ENCODE measurements around the gene NDUFB7. TPM values are rescaled to one million over a fixed set of nuclear protein-coding genes. Genes with fewer than 3 reads are reported as not detected.
"Not testable (repeated sequence)": the region's sequence is repeated elsewhere in the genome, so short reads cannot be mapped to it uniquely, and the experiment has no call there.

Gene NDUFB7
- polyA plus RNA-seq, result 224 TPM

GRCh38 chr19:14571695-14572490, at the start of gene NDUFB7:
Gene NDUFB7, minus strand, starts transcription at chr19:14572066. Its CDS starts 66 bp downstream, at chr19:14572000.
- Mint-ChIP-seq H3K4me1 (peaks cover 25 to 38% (median 32%) of the 10 kb centered on the region in 3 donors), H3K36me3 (peaks cover 2% of the 10 kb centered on the region), H3K9me3 (no peaks in the 10 kb centered on the region), H3K27ac (peak within 1 kb of the TSS; percentile 77 to 97 (median 88)), H3K4me3 (peak within 1 kb of the TSS; percentile 95 to 100 (median 98)), H3K27me3 (no peaks in the 10 kb centered on the region)

- peaks cover under 1 to 5% (median under 1%) of the 10 kb centered on the region in 3 donors for H3K4me1 Mint-ChIP-seq
- H3K27ac Mint-ChIP-seq, result no peak overlapping the region
- peaks cover 8% of the 10 kb centered on the region for H3K36me3 Mint-ChIP-seq
Observed at GRCh38 chr19:14619404-14619803, 47.5 kb upstream of the NDUFB7 start.

GRCh38 chr19:14616407-14616806, 44.5 kb upstream of the NDUFB7 start:
- Mint-ChIP-seq H3K27ac (peak overlapping the region in 2 of 3 donors; percentile 71 to 94), H3K4me3 (peak overlapping the region in 1 of 4 donors; percentile 78), H3K27me3 (no peaks in the 10 kb centered on the region), H3K4me1 (peaks cover 11 to 18% (median 11%) of the 10 kb centered on the region in 3 donors), H3K36me3 (peaks cover 7% of the 10 kb centered on the region), H3K9me3 (peaks cover 0 to 9% (median 1%) of the 10 kb centered on the region in 3 donors)

More at GRCh38 chr19:14619404-14619803, 47.5 kb upstream of the NDUFB7 start:
- Mint-ChIP-seq H3K9me3 (peaks cover 0 to 9% (median 1%) of the 10 kb centered on the region in 3 donors), H3K4me3 (no peak overlapping the region), H3K27me3 (no peaks in the 10 kb centered on the region)

GRCh38 chr19:14615623-14616022, 43.8 kb upstream of the NDUFB7 start:
- H3K27ac Mint-ChIP-seq, result peak overlapping the region in 2 of 3 donors; percentile 15 to 71
- H3K4me3 Mint-ChIP-seq, result no peak overlapping the region
- peaks cover 0 to 9% (median 1%) of the 10 kb centered on the region in 3 donors for H3K9me3 Mint-ChIP-seq
- H3K27me3 Mint-ChIP-seq, result no peaks in the 10 kb centered on the region
- H3K36me3 Mint-ChIP-seq, result peaks cover 10% of the 10 kb centered on the region
- peaks cover 14 to 20% (median 16%) of the 10 kb centered on the region in 3 donors for H3K4me1 Mint-ChIP-seq

- peaks cover 12% of the 10 kb centered on the region for H3K36me3 Mint-ChIP-seq
- peaks cover 14 to 23% (median 16%) of the 10 kb centered on the region in 3 donors for H3K4me1 Mint-ChIP-seq
- peak overlapping the region; percentile 84 to 99 (median 98) for H3K27ac Mint-ChIP-seq
- peaks cover 0 to 1% (median 0%) of the 10 kb centered on the region in 3 donors for H3K9me3 Mint-ChIP-seq
- H3K27me3 Mint-ChIP-seq, result no peaks in the 10 kb centered on the region
- peak overlapping the region; percentile 21 to 79 (median 62) for H3K4me3 Mint-ChIP-seq
Observed at GRCh38 chr19:14614099-14614412, 42.2 kb upstream of the NDUFB7 start.

GRCh38 chr19:14613399-14614098, 41.7 kb upstream of the NDUFB7 start:
- Mint-ChIP-seq H3K36me3 (peaks cover 12% of the 10 kb centered on the region), H3K4me3 (peak overlapping the region; percentile 21 to 79 (median 62)), H3K27ac (peak overlapping the region; percentile 84 to 99 (median 98)), H3K4me1 (peaks cover 14 to 23% (median 16%) of the 10 kb centered on the region in 3 donors)
- not testable (repeated sequence) for H3K9me3 Mint-ChIP-seq, H3K27me3 Mint-ChIP-seq

GRCh38 chr19:14612657-14613056, 40.8 kb upstream of the NDUFB7 start:
- no peaks in the 10 kb centered on the region for H3K27me3 Mint-ChIP-seq
- peaks cover 14 to 25% (median 20%) of the 10 kb centered on the region in 3 donors for H3K4me1 Mint-ChIP-seq
- peaks cover 14% of the 10 kb centered on the region for H3K36me3 Mint-ChIP-seq
- peak overlapping the region; percentile 84 to 99 (median 98) for H3K27ac Mint-ChIP-seq
- peaks cover 0 to 1% (median 0%) of the 10 kb centered on the region in 3 donors for H3K9me3 Mint-ChIP-seq
- peak overlapping the region in 2 of 4 donors; percentile 51 to 54 for H3K4me3 Mint-ChIP-seq

- Mint-ChIP-seq H3K27ac (peak overlapping the region in 1 of 3 donors; percentile 84), H3K36me3 (peaks cover 14% of the 10 kb centered on the region), H3K4me1 (peaks cover 14 to 25% (median 20%) of the 10 kb centered on the region in 3 donors)
- H3K4me3 Mint-ChIP-seq, H3K9me3 Mint-ChIP-seq, H3K27me3 Mint-ChIP-seq: not testable (repeated sequence)
Observed at GRCh38 chr19:14612242-14612641, 40.4 kb upstream of the NDUFB7 start.

- H3K4me1 Mint-ChIP-seq, result peaks cover 14 to 22% (median 21%) of the 10 kb centered on the region in 3 donors
- H3K27ac Mint-ChIP-seq, result no peak overlapping the region
- H3K9me3 Mint-ChIP-seq, result no peaks in the 10 kb centered on the region
- no peaks in the 10 kb centered on the region for H3K27me3 Mint-ChIP-seq
- peak overlapping the region in 1 of 4 donors; percentile 45 for H3K4me3 Mint-ChIP-seq
- peaks cover 10% of the 10 kb centered on the region for H3K36me3 Mint-ChIP-seq
Observed at GRCh38 chr19:14611051-14611450, 39.2 kb upstream of the NDUFB7 start.

- no peaks in the 10 kb centered on the region for H3K9me3 Mint-ChIP-seq
- peaks cover 31 to 39% (median 33%) of the 10 kb centered on the region in 3 donors for H3K4me1 Mint-ChIP-seq
- no peaks in the 10 kb centered on the region for H3K27me3 Mint-ChIP-seq
- H3K4me3 Mint-ChIP-seq, result no peak overlapping the region
- peaks cover 10% of the 10 kb centered on the region for H3K36me3 Mint-ChIP-seq
- no peak overlapping the region for H3K27ac Mint-ChIP-seq
Observed at GRCh38 chr19:14606627-14607026, 34.8 kb upstream of the NDUFB7 start.

GRCh38 chr19:14603990-14604387, 32.1 kb upstream of the NDUFB7 start:
- Mint-ChIP-seq H3K4me1 (peaks cover 28 to 39% (median 32%) of the 10 kb centered on the region in 3 donors), H3K9me3 (no peaks in the 10 kb centered on the region), H3K4me3 (peak overlapping the region; percentile 57 to 89 (median 82)), H3K36me3 (peaks cover 16% of the 10 kb centered on the region), H3K27ac (peak overlapping the region; percentile 89 to 98 (median 97)), H3K27me3 (no peaks in the 10 kb centered on the region)

- Mint-ChIP-seq H3K27ac (no peak overlapping the region), H3K4me1 (peaks cover 24 to 28% (median 24%) of the 10 kb centered on the region in 3 donors), H3K27me3 (no peaks in the 10 kb centered on the region), H3K9me3 (peaks cover 0 to 8% (median 0%) of the 10 kb centered on the region in 3 donors), H3K4me3 (no peak overlapping the region), H3K36me3 (peaks cover 25% of the 10 kb centered on the region)
Observed at GRCh38 chr19:14599548-14600147, 27.8 kb upstream of the NDUFB7 start.

GRCh38 chr19:14595558-14595957, 23.7 kb upstream of the NDUFB7 start:
- peak overlapping the region in 1 of 4 donors; percentile 56 for H3K4me3 Mint-ChIP-seq
- H3K4me1 Mint-ChIP-seq, result peaks cover 17 to 27% (median 22%) of the 10 kb centered on the region in 3 donors
- H3K27me3 Mint-ChIP-seq, result no peaks in the 10 kb centered on the region
- H3K27ac Mint-ChIP-seq, result peak overlapping the region in 1 of 3 donors; percentile 28
- H3K9me3 Mint-ChIP-seq, result peaks cover 0 to 8% (median 0%) of the 10 kb centered on the region in 3 donors
- peaks cover 29% of the 10 kb centered on the region for H3K36me3 Mint-ChIP-seq

GRCh38 chr19:14589433-14589832, 17.6 kb upstream of the NDUFB7 start:
- not testable (repeated sequence) for H3K9me3 Mint-ChIP-seq, H3K27ac Mint-ChIP-seq, H3K4me3 Mint-ChIP-seq, H3K27me3 Mint-ChIP-seq
- H3K36me3 Mint-ChIP-seq, result peaks cover 14% of the 10 kb centered on the region
- peaks cover 14 to 32% (median 28%) of the 10 kb centered on the region in 3 donors for H3K4me1 Mint-ChIP-seq

GRCh38 chr19:14585187-14585586, 13.3 kb upstream of the NDUFB7 start:
- not testable (repeated sequence) for H3K9me3 Mint-ChIP-seq, H3K36me3 Mint-ChIP-seq, H3K27me3 Mint-ChIP-seq, H3K27ac Mint-ChIP-seq
- peaks cover 11 to 34% (median 33%) of the 10 kb centered on the region in 3 donors for H3K4me1 Mint-ChIP-seq
- peak overlapping the region; percentile 67 to 98 (median 86) for H3K4me3 Mint-ChIP-seq

Measured in IgD-negative memory B cell (primary cell).